ENCODE data around the gene SKAP1.

SKAP1 gene

GRCh38 chr17:48241770-48242497, 188.1 kb downstream of the SKAP1 start:
- DNase-seq (ENCODE audit: low read depth), result no peak

GRCh38 chr17:48241131-48241591, 188.9 kb downstream of the SKAP1 start:
- peak; percentile 76 for DNase-seq (ENCODE audit: low read depth)

GRCh38 chr17:48240562-48241130, 189.4 kb downstream of the SKAP1 start:
- no peak for DNase-seq (ENCODE audit: low read depth)

GRCh38 chr17:48240122-48240521, 189.9 kb downstream of the SKAP1 start:
- DNase-seq (ENCODE audit: low read depth), result no peak

- DNase-seq (ENCODE audit: low read depth), result no peak
Observed at GRCh38 chr17:48239603-48239995, 190.4 kb downstream of the SKAP1 start.

- DNase-seq (ENCODE audit: low read depth), result no peak
Observed at GRCh38 chr17:48238933-48239602, 190.9 kb downstream of the SKAP1 start.

GRCh38 chr17:48237456-48237855, 192.6 kb downstream of the SKAP1 start:
- DNase-seq (ENCODE audit: low read depth), result no peak

GRCh38 chr17:48236681-48237134, 193.3 kb downstream of the SKAP1 start:
- no peak for DNase-seq (ENCODE audit: low read depth)

GRCh38 chr17:48234922-48235321, 195.1 kb downstream of the SKAP1 start:
- no peak for DNase-seq (ENCODE audit: low read depth)

GRCh38 chr17:48231995-48232959, 197.7 kb downstream of the SKAP1 start:
- no peak for DNase-seq (ENCODE audit: low read depth)

- no peak for DNase-seq (ENCODE audit: low read depth)
Observed at GRCh38 chr17:48229936-48230335, 200.1 kb downstream of the SKAP1 start.

- DNase-seq (ENCODE audit: low read depth), result no peak
Observed at GRCh38 chr17:48228720-48229119, 201.3 kb downstream of the SKAP1 start.

GRCh38 chr17:48225725-48226567, 204.1 kb downstream of the SKAP1 start:
- DNase-seq (ENCODE audit: low read depth), result no peak

- no peak for DNase-seq (ENCODE audit: low read depth)
Observed at GRCh38 chr17:48223945-48224344, 206.1 kb downstream of the SKAP1 start.

- DNase-seq (ENCODE audit: low read depth), result no peak
Observed at GRCh38 chr17:48219617-48220016, 210.4 kb downstream of the SKAP1 start.

GRCh38 chr17:48215583-48216139, 214.4 kb downstream of the SKAP1 start:
- no peak for DNase-seq (ENCODE audit: low read depth)

GRCh38 chr17:48213797-48214196, 216.2 kb downstream of the SKAP1 start:
- DNase-seq (ENCODE audit: low read depth), result no peak

GRCh38 chr17:48211787-48212186, 218.2 kb downstream of the SKAP1 start:
- DNase-seq (ENCODE audit: low read depth), result no peak

GRCh38 chr17:48211011-48211410, 219.0 kb downstream of the SKAP1 start:
- no peak for DNase-seq (ENCODE audit: low read depth)

- no peak for DNase-seq (ENCODE audit: low read depth)
Observed at GRCh38 chr17:48209973-48210372, 220.0 kb downstream of the SKAP1 start.

Measured in GM04503 (cell line).